Type B pancreatic cell (in vitro differentiated cells): ENCODE results near the gene SAMD5. TPM values are rescaled to one million over a fixed set of nuclear protein-coding genes. Genes with fewer than 3 reads are reported as not detected.

Experiments used
- DNase-seq: peaks from one replicate; pipeline ENCODE4 v3.0.0; 2021; ENCODE audit warnings: mixed read lengths; ENCODE audit not compliant: unreplicated experiment; ENCODE audit errors: extremely low spot score
- H3K27ac Mint-ChIP-seq: 2 replicates; pipeline ENCODE4 v1.8.0; 2021; ENCODE audit warnings: mild to moderate bottlenecking, mixed read lengths
- H3K27me3 Mint-ChIP-seq: 2 replicates; pipeline ENCODE4 v1.8.0; 2021; ENCODE audit warnings: mixed read lengths
- H3K36me3 Mint-ChIP-seq: 2 replicates; pipeline ENCODE4 v1.8.0; 2021; ENCODE audit warnings: mixed read lengths
- H3K4me1 Mint-ChIP-seq: one replicate; pipeline ENCODE4 v1.8.0; 2021; ENCODE audit warnings: mixed read lengths; ENCODE audit not compliant: unreplicated experiment
- H3K4me3 Mint-ChIP-seq: 2 replicates; pipeline ENCODE4 v1.8.0; 2021; ENCODE audit warnings: mild to moderate bottlenecking, mixed read lengths
- H3K9me3 Mint-ChIP-seq: 2 replicates; pipeline ENCODE4 v1.8.0; 2021; ENCODE audit warnings: mixed read lengths
- total RNA-seq: library from RNA; stranded (reverse); gene quantifications from 2 replicates; pipeline ENCODE4 v1.2.1, GENCODE V29; 2021; ENCODE audit warnings: low replicate concordance
- TF ChIP-seq, protein P1 (sequence below): fragments of 200-600 bp; sonication (generic); conservative IDR thresholded peaks from 2 replicates; pipeline ENCODE4 v1.5.0; 2021; ENCODE audit warnings: antibody characterized with exemption, mild to moderate bottlenecking

Gene SAMD5
- total RNA-seq, 1 donor from 2014 or later, result 11.5 TPM

DNA sequence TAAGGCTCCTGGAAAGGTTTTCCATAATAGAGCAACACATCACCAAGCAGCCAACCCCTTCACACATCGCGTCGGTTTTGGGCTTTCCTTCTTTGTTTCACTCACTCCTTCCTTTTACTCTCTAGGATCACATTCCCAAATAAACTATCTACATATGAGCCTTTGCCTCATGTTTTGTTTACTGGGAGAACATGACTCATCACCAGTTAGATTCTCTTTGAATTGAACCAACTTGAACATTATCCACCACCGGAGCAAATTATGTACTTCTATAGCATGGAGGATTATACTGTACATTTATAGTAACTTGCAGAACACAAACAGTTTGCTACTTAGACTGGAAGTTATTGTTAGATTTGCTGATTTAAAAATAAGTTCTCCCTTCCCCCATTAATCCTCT, 41.0 kb downstream of the SAMD5 start:
- H3K4me3 Mint-ChIP-seq, result no peak overlapping the region
- no peak overlapping the region for H3K27ac Mint-ChIP-seq
- DNase-seq, result no peak
- peaks cover 4% of the 10 kb centered on the region for H3K4me1 Mint-ChIP-seq
- peaks cover 3% of the 10 kb centered on the region for H3K36me3 Mint-ChIP-seq
- TF ChIP-seq, protein P1, sequence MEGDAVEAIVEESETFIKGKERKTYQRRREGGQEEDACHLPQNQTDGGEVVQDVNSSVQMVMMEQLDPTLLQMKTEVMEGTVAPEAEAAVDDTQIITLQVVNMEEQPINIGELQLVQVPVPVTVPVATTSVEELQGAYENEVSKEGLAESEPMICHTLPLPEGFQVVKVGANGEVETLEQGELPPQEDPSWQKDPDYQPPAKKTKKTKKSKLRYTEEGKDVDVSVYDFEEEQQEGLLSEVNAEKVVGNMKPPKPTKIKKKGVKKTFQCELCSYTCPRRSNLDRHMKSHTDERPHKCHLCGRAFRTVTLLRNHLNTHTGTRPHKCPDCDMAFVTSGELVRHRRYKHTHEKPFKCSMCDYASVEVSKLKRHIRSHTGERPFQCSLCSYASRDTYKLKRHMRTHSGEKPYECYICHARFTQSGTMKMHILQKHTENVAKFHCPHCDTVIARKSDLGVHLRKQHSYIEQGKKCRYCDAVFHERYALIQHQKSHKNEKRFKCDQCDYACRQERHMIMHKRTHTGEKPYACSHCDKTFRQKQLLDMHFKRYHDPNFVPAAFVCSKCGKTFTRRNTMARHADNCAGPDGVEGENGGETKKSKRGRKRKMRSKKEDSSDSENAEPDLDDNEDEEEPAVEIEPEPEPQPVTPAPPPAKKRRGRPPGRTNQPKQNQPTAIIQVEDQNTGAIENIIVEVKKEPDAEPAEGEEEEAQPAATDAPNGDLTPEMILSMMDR, result no peak
- H3K9me3 Mint-ChIP-seq, result peaks cover 4% of the 10 kb centered on the region
- H3K27me3 Mint-ChIP-seq, result no peaks in the 10 kb centered on the region

DNA sequence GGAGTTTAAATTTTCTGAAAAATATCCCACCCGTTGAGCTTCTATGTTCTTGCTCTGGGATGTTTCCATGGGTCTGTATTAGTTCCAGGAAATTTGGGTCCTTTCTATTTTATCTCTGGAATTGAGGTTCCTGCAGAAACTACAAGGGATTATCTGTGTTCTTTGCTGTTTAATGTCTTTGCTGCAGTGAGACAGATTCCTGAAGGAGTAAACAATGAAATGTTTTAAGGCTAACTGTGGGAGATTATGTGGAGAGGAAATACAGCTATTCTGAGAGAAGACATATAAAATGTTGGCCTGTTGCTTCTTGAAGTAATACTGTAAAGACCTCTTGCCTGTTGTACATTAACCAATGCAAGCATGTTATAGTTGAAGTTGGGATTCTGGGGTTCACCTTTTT, 43.5 kb downstream of the SAMD5 start:
- peaks cover 4% of the 10 kb centered on the region for H3K9me3 Mint-ChIP-seq
- no peak overlapping the region for H3K4me3 Mint-ChIP-seq
- TF ChIP-seq, protein P1, result no peak
- H3K36me3 Mint-ChIP-seq, result peaks cover 3% of the 10 kb centered on the region
- H3K27ac Mint-ChIP-seq, result no peak overlapping the region
- no peak for DNase-seq
- H3K27me3 Mint-ChIP-seq, result no peaks in the 10 kb centered on the region
- H3K4me1 Mint-ChIP-seq, result peaks cover 4% of the 10 kb centered on the region

DNA sequence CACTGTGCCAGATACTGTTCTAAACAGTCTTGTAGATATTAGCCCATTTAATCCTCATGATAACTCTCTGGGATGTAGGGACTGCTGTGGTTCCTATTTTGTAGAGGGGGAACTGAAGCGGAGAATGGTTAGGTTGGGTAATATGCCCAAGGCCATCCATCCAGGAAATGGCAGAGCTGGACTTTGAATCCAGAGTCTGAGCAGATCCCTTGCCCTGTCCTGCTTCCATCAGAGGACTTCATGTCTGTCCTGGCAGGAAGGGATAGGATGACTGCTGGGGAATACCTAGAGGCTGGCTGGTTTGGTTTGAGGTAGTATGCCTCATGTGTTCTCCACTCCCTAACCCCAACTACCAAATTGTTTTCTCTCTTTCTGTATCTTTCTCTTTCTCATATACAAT, 44.6 kb downstream of the SAMD5 start:
- H3K4me1 Mint-ChIP-seq, result peaks cover 4% of the 10 kb centered on the region

DNA sequence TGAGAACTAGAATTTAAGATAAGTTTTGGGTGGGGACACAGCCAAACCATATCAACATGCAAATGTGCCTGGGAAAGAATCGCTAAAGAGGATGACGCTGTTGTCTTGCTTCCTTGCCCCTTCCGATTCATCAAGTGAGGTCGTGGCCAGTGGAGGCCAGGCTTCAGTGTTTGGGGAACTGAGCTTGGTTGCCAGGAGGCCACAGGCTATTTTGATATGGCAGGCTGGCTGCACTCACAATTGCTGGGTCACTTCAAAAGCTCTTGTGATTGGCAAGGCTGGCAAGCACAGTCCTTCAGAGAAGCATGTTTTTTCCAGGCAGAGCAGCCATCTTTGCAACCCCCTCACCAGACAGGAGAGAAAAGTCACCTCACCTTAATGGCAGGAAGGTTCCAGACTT, 45.8 kb downstream of the SAMD5 start:
- TF ChIP-seq, protein P1, result no peak
- Mint-ChIP-seq H3K9me3 (peaks cover 8% of the 10 kb centered on the region), H3K4me3 (no peak overlapping the region), H3K27ac (no peak overlapping the region), H3K27me3 (no peaks in the 10 kb centered on the region), H3K4me1 (peaks cover 5% of the 10 kb centered on the region), H3K36me3 (peaks cover 3% of the 10 kb centered on the region)
- no peak for DNase-seq

More for the DNA sequence above, 44.6 kb downstream of the SAMD5 start:
- no peaks in the 10 kb centered on the region for H3K27me3 Mint-ChIP-seq
- H3K4me3 Mint-ChIP-seq, result no peak overlapping the region
- DNase-seq, result no peak
- peaks cover 3% of the 10 kb centered on the region for H3K36me3 Mint-ChIP-seq
- TF ChIP-seq, protein P1, result no peak
- H3K27ac Mint-ChIP-seq, result no peak overlapping the region
- peaks cover 8% of the 10 kb centered on the region for H3K9me3 Mint-ChIP-seq

DNA sequence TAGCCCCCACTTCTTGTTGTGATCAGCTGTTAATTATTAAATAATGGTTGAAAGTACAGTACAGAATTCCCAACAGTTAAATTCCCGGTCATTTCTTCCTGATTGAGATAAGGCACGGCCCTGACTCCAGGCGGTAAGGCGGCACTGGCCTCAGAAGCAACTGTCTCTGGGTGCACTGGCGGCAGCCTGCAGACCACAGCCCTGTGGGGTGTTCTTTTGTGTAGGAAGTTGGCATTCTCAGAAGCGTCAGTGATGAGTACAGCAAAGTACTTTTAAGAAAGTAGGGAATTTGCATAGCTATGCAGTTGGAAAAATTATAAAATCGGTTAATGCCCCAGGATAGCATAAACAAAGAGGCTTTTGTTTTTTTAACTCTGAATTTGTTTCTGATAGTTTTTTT, 50.5 kb downstream of the SAMD5 start:
- peaks cover 4% of the 10 kb centered on the region for H3K9me3 Mint-ChIP-seq
- H3K4me3 Mint-ChIP-seq, result no peak overlapping the region
- H3K27me3 Mint-ChIP-seq, result no peaks in the 10 kb centered on the region
- no peak for DNase-seq
- no peaks in the 10 kb centered on the region for H3K36me3 Mint-ChIP-seq
- no peak overlapping the region for H3K27ac Mint-ChIP-seq
- H3K4me1 Mint-ChIP-seq, result peaks cover 20% of the 10 kb centered on the region
- TF ChIP-seq, protein P1, result no peak

DNA sequence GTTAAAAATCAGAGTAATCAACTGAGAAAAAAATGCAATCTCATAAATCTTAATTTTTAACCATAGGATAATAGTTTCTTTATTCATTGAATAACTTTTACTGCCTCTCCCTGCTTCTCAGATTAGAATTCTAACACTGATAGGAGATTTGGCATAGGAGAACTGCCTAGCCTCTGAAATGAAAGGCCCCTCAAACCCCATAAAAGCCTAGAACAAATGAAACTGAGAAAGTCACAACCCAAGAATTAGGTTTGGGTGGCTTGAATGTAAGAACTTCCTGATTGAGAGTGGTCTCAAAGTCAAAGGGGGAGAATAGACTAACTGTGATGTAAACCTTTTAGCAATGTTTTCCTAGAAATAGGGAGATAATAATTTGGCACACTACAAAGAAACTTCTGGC, 52.2 kb downstream of the SAMD5 start:
- Mint-ChIP-seq H3K4me1 (peaks cover 23% of the 10 kb centered on the region), H3K9me3 (peaks cover 4% of the 10 kb centered on the region), H3K36me3 (no peaks in the 10 kb centered on the region), H3K27ac (no peak overlapping the region), H3K27me3 (no peaks in the 10 kb centered on the region), H3K4me3 (no peak overlapping the region)
- no peak for DNase-seq
- TF ChIP-seq, protein P1, result no peak
